GM21528 (cell line): ENCODE measurements around the gene PWP1.
"Not testable (repeated sequence)": the region's sequence is repeated elsewhere in the genome, so short reads cannot be mapped to it uniquely, and the experiment has no call there.

ENCODE experiments used
- ATAC-seq: cut with Tn5 transposase; IDR thresholded peaks from one replicate; pipeline ENCODE4 v1.9.1; 2021; ENCODE audit warnings: mild to moderate bottlenecking, moderate library complexity; ENCODE audit not compliant: unreplicated experiment, low FRiP score

Gene PWP1

DNA sequence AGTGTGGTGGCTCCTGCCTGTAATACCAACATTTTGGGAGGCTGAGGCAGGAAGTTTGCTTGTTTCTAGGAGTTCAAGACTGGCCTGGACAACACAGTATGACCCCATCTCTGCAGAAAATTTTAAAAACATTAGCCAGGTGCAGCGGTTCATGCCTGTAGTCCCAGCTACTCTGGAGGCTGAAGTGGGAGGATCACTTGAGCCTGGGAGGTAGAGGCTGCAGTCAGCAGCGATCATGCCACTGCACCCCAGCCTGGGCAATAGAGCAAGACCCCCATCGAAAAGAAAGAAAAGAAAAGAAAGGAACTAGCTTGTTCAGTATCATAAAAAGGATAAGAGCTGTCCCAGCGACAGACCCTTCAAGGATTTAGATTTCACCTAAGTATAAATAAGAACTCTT lies 18.1 kb upstream of the PWP1 start:
- no peak for ATAC-seq

DNA sequence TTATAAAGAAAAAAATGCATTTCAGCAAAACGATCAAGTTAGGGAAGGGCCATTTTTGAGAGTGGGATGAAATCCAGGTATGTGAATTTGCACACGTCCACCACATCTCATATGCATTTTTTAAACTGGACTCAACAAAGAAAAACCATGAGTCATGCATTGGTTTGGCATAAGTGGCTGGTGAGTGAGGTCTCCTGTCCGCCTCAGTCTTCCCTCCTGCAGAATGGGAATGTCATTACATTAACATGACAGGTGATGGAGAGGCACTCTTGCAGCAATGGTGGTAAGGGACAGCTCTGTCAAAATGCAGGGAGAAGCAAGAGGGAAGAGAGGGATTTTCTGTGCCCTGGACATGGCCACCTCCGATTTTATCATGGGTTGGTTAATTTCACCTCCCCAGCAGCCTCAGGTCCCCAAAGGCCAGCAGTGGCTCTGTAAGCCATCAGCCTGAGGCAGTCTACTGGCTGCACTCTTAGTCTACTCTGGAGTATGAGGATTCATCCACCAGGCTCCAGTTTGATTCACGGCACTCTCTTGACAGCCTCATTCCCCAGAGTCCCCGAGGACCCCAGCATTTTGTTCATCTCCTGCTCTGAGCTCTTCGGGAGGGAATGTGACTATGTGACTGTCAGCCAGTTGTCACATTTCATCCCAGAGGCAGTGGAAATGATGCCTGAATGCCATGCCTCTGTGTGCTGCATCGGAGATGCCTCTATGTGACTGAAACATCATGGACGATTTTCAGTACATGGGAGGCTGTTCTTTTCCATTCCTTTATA lies 17.1 kb upstream of the PWP1 start:
- ATAC-seq: no peak

DNA sequence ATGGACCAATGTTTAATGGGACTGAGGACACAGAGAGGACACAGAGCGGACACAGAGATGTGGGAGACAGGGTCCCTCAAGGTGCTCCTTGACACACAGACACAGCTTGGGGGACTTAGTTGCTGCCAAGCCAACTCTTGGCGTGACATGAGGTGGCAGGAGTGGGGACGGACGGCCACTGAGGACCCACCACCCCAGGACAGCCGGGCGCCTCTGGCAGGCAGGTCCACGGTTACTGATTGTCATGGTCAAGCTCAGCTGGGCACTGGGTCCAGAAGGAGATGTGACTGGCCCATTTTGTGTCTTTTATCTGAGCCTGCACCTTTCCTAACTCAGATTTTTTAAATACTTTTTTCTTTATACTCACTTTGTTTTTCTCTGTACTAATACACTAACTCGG lies 15.7 kb upstream of the PWP1 start:
- ATAC-seq: no peak

DNA sequence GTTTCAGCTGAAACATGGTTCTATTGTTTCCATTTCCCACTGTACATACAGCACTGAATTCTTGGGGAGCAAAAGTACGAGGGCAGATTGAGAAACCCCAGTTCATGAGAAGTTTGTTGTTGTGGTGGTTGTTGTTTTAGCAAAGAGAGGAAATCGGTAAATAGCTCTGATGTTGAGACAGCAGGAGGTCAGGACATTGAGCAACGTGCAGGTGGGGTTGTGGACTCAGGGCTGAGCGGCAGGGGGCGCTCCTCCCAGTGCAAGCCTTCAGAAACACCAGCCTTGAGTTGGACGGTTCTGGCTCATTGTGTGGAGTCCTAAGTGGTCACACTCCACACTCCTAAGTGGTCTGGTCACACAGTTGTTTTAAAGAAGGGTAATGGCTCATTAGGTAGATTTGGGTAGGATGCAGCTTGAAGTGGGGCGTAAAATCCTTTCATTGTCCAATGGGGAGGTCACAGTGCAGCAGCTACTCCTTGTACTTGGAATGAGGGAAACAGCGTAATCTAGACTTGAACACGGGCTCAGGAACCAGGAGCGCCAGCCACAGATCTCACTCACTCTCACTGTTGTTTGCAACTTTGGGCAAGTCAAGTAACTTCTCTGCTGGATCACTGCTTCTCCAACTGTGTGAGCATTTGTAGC lies 14.5 kb upstream of the PWP1 start:
- no peak for ATAC-seq

DNA sequence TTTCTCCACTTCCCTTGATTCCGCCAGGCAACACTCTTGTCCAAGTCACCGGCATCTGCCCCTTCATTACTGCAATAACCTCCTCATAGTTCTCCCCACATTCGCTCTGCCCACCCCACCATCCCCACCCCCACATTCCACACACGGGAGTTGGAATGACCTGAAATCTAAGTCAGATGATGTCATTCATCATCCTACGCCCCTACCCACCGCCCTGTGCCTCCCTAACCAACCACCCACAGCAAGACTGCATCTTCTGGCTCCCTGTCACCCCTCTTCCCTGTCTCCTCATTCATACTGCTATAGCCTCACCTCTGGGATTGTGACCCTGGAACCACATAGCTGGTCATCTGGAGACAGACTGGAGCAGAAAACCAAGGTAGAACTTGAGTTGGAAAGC lies 7.9 kb upstream of the PWP1 start:
- ATAC-seq: no peak

DNA sequence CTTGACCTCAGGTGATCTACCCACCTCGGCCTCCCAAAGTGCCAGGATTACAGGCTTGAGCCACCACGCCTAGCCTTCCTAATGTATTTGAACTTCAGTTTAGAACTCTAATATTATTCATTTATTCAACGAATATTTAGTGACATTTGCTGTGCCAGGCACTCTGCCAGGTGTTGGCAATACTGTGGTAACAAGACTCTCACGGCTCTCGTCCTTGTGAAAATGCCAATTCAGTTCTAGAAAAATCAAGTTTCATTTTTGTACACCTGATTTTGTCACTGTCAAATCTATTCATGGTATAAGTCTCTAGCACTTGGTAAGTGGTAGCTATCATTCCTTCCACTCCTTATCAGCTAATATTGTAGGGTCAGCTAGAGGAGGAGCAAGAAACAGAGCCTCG lies 6.3 kb upstream of the PWP1 start:
- ATAC-seq: no peak

DNA sequence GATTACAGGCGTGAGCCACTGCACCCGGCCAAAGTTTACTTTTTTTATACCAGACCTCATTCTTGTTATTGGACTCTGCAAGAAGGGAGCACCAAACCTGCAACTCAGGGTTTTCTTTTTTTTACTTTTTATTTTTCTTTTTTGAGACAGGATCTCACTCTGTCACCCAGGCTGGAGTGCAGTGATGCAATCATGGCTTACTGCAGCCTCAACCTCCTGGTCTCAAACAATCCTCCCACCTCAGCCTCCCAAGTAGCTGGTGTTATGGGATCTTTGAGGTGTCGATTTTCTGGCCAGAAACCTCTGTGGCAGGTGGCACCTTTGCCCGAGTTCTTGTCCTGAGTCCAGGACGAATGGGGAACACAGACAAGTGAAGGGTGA lies 4.2 kb upstream of the PWP1 start:
- no peak for ATAC-seq

DNA sequence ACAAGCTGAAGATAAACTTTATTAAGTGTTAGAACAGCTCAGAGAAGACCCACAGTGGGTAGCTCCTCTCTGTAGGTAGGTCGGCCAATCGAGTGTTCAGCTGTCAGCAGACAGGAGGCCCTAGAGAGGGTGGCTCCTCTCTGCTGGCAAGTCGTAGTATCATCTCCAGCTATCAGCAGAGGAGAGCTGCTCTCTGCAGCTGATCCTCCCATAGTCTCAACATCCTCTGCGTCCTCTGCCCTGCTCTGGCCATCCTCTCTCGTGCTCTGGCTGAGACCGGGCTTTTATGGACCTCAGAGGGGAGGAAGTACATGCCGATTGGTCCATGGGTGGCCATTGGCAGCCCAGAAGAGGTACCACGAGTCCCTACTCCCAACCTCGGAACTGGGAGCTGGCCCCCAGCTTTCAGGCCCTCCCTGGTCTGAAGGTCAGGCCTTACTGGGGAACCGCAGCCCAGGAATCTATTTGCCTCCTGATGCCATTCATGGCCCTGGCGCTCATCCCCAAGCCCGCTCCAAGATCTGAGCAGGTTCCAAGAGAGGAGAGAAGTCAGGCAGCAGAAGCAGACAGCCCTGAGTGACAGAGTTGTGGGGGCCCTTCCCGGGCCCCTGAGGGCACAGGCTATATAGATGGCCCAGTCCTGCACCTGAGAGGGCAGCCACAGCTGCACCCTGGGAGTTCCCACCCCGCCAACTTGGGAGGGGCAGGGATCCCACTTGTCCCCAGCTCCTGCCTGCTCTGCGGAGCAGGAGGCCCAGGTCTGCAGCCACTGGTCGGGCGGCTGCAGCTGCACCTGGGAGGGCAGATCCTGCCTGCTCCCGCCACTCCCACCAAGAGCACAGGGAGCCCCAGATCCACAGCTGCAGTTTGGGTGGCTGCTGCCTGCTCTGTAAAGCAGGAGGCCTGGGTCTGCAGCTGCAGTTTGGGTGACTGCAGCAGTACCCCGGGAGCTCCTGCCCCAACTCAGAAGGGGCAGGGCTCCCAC lies 3.5 kb upstream of the PWP1 start:
- no peak for ATAC-seq

DNA sequence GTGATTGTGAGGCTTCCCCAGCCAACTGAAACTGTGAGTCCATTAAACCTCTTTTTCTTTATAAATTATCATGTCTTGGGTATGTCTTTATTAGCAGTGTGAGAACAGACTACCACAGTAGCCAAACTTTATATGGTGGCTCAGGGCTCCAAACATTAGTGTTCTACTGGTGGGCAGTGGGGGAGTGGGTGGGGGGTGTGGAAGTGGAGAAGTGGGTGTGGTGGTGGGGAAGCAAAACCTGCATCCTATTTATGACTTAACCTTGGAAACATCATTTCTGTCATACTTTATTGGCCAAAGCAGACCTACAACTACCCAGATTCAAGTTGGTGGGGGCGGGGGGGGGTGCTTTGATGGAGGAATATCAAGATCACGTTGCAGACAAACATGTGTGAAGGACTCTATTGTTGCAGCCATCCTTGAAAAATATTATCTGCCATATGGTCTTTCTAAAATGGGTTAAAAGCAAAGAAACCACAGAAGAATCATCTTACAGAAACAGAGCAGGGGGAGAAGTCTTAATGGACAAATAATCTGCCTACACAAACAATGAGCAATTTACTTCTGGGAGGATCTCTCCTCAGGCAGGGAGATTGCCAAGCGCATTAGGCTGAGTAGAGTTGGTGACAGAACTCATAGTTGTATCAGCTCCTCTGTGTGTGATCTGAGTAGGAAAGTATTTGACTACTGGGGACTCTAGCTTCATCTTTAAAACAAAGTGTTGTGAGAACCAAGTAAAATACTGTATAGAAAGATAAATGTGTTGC lies 1.4 kb upstream of the PWP1 start:
- ATAC-seq: no peak

DNA sequence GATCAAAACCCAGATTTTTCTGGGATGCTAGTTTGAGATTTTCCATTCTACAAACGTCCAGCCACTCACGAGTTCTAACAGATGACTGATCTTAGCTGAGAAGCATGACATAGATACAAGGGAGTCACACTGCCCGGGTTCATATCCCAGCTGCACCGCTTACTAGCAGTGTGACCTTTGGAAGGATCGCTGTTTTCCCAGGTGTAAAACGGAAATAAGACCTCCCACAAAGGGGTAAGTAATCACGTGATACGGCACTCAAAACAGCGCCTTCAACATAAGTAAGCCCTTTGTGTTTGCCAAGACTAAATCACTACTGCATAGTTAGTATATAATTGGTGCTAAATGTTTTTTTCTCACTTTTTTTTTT lies 624 bp upstream of the PWP1 start:
- ATAC-seq: no peak

DNA sequence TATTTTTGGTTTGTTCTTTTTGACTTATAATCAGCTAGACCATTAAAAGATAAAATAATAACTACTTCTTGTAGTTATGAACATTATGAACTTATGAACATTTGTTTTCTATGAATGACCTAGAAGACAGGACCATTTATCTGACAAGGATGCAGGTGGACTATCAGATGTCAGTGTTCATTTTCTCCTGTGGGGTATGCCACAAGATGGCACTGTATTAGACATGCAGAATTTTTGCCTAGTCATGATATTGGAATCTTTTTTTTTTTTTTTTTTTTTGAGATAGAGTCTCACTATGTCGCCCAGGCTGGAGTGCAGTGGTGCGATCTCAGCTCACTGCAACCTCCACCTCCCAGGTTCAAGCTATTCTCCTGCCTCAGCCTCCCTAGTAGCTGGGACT lies 10.2 kb downstream of the PWP1 start:
- not testable (repeated sequence) for ATAC-seq

DNA sequence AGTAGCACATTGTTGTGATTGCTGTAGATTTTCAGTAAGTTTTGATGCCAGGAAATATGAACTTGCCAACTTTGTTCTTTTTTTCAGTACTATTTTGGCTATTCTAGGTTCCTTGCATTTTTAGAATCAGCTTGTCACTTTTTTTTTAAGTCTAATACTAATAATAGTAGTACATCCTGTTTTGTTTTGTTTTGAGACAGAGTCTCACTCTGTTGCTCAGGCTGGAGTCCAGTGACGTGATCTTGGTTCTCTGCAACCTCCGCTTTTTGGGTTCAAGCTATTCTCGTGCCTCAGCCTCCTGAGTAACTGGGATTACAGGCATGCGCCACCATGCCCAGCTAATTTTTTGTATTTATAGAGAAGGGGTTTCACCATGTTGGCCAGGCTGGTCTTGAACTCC lies 16.5 kb downstream of the PWP1 start:
- ATAC-seq: no peak

DNA sequence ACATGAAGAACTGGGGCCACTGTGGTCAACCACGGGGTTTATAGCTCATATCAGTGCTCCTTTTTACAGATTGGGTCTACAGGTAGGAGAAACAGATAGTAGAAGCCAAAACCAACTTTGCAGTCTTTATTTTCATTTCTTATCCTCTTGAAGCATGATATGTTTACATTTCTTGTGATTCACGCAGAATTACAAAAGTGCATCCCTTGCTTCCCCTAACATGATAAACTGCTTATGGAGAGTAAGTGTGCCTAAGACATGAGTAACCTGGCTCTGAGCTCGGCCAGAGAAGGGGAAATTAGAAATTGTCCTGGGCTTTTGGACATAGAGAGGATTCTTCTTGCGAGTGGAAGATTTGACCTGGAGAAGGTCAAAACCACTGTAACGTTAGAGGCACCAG lies 18.4 kb downstream of the PWP1 start:
- ATAC-seq: no peak

DNA sequence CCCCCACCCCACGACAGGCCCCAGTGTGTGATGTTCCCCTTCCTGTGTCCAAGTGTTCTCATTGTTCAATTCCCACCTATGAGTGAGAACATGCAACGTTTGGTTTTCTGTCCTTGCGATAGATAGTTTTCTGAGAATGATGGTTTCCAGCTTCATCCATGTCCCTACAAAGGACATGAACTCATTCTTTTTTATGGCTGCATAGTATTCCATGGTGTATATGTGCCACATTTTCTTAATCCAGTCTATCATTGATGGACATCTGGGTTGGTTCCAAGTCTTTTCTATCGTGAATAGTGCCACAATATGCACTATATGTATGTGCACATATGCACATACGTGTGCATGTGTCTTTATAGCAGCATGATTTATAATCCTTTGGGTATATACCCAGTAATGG lies 19.9 kb downstream of the PWP1 start:
- not testable (repeated sequence) for ATAC-seq

DNA sequence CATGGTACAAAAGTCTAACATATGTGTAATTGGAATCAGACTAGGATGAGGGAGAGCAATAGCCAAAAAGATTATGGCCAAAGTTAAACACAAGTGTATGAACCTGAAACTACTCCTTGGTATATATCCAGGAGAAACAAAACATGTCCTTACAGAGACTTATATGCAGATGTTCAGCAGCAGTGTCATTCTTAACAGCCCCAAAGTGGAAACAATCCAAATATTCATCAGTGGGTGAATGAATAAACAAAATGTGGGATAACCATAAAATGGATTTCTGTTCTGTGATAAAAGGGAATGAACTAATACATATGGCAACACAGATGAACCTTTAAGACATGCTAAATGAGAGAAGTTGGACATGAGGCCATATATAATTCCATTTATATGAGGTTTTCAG lies 30.2 kb downstream of the PWP1 start:
- ATAC-seq: no peak

DNA sequence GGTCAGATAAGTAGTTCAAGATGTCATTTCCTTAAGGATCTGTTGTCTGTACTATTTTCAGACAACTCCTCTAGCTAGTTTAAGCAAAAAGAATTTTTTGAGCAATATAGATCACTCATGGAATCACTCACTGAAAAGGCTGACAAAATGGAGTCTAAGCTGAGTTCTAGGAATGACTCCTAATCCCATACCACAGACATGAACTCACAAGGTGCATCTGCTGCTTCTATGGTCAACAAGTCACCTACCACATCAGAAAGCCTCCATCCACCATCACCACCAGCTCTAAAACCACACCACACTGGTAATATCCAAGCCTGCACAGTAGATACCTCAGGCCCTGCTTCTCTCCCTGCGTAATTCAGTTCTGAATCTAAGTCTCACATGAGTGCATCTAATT lies 33.0 kb downstream of the PWP1 start:
- ATAC-seq: no peak

DNA sequence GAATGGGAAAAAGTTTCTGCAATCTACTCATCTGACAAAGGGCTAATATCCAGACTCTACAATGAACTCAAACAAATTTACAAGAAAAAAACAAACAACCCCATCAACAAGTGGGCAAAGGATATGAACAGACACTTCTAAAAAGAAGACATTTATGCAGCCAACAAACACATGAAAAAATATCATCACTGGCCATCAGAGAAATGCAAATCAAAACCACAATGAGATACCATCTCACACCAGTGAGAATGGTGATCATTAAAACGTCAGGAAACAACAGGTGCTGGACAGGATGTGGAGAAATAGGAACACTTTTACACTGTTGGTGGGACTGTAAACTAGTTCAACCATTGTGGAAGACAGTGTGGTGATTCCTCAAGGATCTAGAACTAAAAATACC lies 41.7 kb downstream of the PWP1 start:
- ATAC-seq: not testable (repeated sequence)

DNA sequence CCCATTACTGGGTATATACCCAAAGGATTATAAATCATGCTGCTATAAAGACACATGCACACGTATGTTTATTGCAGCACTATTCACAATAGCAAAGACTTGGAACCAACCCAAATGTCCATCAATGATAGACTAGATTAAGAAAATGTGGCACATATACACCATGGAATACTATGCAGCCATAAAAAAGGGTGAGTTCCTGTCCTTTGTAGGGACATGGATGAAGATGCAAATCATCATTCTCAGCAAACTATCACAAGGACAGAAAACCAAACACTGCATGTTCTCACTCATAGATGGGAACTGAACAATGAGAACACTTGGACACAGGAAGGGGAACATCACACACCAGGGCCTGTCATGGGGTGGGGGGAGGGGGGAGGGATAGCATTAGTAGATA lies 42.1 kb downstream of the PWP1 start:
- not testable (repeated sequence) for ATAC-seq

DNA sequence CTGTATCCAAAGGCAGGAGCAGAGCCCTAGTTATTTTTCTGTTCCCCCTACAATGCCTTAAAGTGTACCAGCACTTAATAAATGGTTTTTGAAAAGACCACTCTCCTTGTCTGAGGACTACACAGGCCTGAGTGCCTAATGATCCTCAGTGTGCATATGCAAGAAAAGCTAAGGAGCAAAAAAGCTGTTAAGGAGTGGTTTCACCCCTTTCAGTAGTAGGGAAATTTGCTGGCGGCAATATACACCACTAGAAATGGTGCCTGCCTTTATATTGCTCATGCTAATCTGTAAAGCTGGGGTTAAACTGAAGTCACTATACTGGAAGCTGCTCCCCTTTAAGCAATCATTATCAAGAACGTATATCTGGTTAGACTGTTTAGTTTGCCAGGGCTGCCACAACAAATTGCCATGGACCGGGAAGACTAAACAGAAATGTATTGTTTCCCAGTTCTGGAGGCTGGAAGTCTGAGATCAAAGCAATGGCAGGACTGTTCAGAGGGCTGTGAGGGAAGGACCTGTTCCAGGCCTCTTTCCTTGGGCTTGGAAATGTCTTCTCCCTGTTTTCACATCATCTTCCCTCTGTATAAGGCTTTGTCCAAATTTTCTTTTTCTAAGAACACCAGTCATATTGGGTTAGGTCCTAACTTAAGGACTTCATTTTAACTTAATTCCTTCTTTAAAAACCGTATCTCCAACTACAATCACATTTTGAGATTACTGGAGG lies 45.2 kb downstream of the PWP1 start:
- ATAC-seq: no peak

DNA sequence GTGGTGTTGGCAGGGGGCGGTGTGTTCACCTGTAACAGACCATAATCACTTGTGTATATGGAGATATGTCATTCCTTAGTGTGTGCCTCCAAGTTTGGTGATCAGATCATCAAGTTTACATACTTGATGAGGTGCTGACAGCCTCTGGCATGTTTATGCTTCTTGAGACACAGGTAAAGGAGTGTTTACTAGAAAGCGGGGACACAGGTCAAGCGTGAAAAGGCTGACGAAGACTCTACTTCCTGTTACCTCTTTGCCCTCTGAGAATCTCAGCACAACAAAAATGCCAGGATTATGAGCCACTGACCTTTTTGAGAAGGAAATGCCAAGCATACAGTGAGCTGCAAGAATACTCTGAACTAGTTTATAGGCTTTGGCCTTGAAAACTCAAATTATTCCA lies 45.8 kb downstream of the PWP1 start:
- no peak for ATAC-seq
